Posterior vena cava (tissue), 2 donors: Measurements from ENCODE around the gene KCNA2. TPM values are rescaled to one million over a fixed set of nuclear protein-coding genes. Genes with fewer than 3 reads are reported as not detected.

ENCODE experiments used
- DNase-seq: peaks from one replicate; pipeline ENCODE4 v3.0.0-alpha.2; 2020; ENCODE audit warnings: low spot score
- intact Hi-C, 2 donors: fragments of 100-400 bp; cut with DNase I; formaldehyde crosslinking; loops; one replicate each; pipeline versions ENCODE4 v1.14.1 to v1.14.2; 2022 to 2023
- long read RNA-seq, 2 donors: library from polyadenylated mRNA; unstranded; transcript quantifications; one replicate each; pipeline ENCODE4 v2.0.0, GENCODE V29; 2020 to 2021
- total RNA-seq, 2 donors: library from RNA; stranded (reverse); fragmentation: NEBNext Ultra II Directional; extraction: Animal tissue kit (Norgen Biotek cat#: 25700); gene quantifications; one replicate each; pipeline ENCODE4 v1.2.1, GENCODE V29; 2021
- donor health status: DM: yes; HTN: yes; CAD: no.
- donor health status: DM: yes; HTN: yes; CAD: no.

Gene KCNA2
- 1 to 10 TPM in 1 of 2 donors, under 1 TPM in 1; 1.00 to 2.7 TPM for total RNA-seq
- long read RNA-seq, donor 1 = 0 reads
- long read RNA-seq, donor 2 = 0 reads

- DNase-seq = no peak
- intact Hi-C loops = loop anchor here in 1 of 2 donors (10.0 kb wide), 1 partner anchor 51 kb away; no protein-coding TSS in a partner anchor
These were observed at the start of gene KCNA2 for GRCh38 chr1:110605901-110606656. Gene KCNA2 (minus strand): TSS chr1:110606358. CDS start chr1:110604782, 1,576 bp downstream.

- intact Hi-C loops = no loop called here
- DNase-seq = no peak
These were observed 44.5 kb upstream of the KCNA2 start for GRCh38 chr1:110650609-110651008.

GRCh38 chr1:110648417-110648816 is 42.3 kb upstream of the KCNA2 start:
- no peak for DNase-seq
- intact Hi-C loops = no loop called here

- DNase-seq = no peak
- intact Hi-C loops = no loop called here
These were observed 41.2 kb upstream of the KCNA2 start for GRCh38 chr1:110647254-110647891.

GRCh38 chr1:110645821-110646735 is 39.9 kb upstream of the KCNA2 start:
- DNase-seq = no peak
- intact Hi-C loops = no loop called here

- intact Hi-C loops = no loop called here
- DNase-seq = no peak
These were observed 39.1 kb upstream of the KCNA2 start for GRCh38 chr1:110645211-110645610.

GRCh38 chr1:110643879-110644472 is 37.8 kb upstream of the KCNA2 start:
- intact Hi-C loops = no loop called here
- no peak for DNase-seq

GRCh38 chr1:110639724-110640386 is 33.7 kb upstream of the KCNA2 start:
- intact Hi-C loops = no loop called here
- no peak for DNase-seq

- intact Hi-C loops = no loop called here
- no peak for DNase-seq
These were observed 32.4 kb upstream of the KCNA2 start for GRCh38 chr1:110638556-110638955.

GRCh38 chr1:110638058-110638457 is 31.9 kb upstream of the KCNA2 start:
- DNase-seq = no peak
- intact Hi-C loops = no loop called here

- no peak for DNase-seq
- intact Hi-C loops = no loop called here
These were observed 31.3 kb upstream of the KCNA2 start for GRCh38 chr1:110637475-110637874.

GRCh38 chr1:110636149-110636935 is 30.2 kb upstream of the KCNA2 start:
- intact Hi-C loops = no loop called here
- DNase-seq = no peak

- intact Hi-C loops = no loop called here
- DNase-seq = no peak
These were observed 29.3 kb upstream of the KCNA2 start for GRCh38 chr1:110635434-110635833.

GRCh38 chr1:110634455-110635311 is 28.5 kb upstream of the KCNA2 start:
- DNase-seq = peak; percentile 92
- intact Hi-C loops = loop anchor here (5.0 kb wide), 1 partner anchor 133 kb away; no protein-coding TSS in a partner anchor

- DNase-seq = no peak
- intact Hi-C loops = loop anchor here (5.0 kb wide), 1 partner anchor 133 kb away; no protein-coding TSS in a partner anchor
These were observed 27.9 kb upstream of the KCNA2 start for GRCh38 chr1:110634086-110634454.

GRCh38 chr1:110633646-110634030 is 27.5 kb upstream of the KCNA2 start:
- intact Hi-C loops = loop anchor here (5.0 kb wide), 1 partner anchor 134 kb away; no protein-coding TSS in a partner anchor

More at GRCh38 chr1:110633646-110634030, 27.5 kb upstream of the KCNA2 start:
- DNase-seq = no peak
